HL-60 (cell line): ENCODE data around the gene FBXO9.

Source experiments
- REST ChIP-seq: IDR thresholded peaks from 2 replicates; pipeline ENCODE4 v1.6.1; 2012; ENCODE audit warnings: low read depth; ENCODE audit not compliant: insufficient replicate concordance
- TF ChIP-seq, protein P1 (sequence below): IDR thresholded peaks from one replicate; pipeline ENCODE4 v1.5.1; 2011; ENCODE audit warnings: low read length, control low read depth, inconsistent platforms; ENCODE audit not compliant: insufficient read depth

- TF ChIP-seq, protein P1, sequence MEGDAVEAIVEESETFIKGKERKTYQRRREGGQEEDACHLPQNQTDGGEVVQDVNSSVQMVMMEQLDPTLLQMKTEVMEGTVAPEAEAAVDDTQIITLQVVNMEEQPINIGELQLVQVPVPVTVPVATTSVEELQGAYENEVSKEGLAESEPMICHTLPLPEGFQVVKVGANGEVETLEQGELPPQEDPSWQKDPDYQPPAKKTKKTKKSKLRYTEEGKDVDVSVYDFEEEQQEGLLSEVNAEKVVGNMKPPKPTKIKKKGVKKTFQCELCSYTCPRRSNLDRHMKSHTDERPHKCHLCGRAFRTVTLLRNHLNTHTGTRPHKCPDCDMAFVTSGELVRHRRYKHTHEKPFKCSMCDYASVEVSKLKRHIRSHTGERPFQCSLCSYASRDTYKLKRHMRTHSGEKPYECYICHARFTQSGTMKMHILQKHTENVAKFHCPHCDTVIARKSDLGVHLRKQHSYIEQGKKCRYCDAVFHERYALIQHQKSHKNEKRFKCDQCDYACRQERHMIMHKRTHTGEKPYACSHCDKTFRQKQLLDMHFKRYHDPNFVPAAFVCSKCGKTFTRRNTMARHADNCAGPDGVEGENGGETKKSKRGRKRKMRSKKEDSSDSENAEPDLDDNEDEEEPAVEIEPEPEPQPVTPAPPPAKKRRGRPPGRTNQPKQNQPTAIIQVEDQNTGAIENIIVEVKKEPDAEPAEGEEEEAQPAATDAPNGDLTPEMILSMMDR, result no peak
- TF ChIP-seq REST, result no peak
Observed at GRCh38 chr6:53023323-53023722, 41.9 kb upstream of the FBXO9 start.
